Measurements from ENCODE around the gene MICAL2.

The MICAL2 gene

DNA sequence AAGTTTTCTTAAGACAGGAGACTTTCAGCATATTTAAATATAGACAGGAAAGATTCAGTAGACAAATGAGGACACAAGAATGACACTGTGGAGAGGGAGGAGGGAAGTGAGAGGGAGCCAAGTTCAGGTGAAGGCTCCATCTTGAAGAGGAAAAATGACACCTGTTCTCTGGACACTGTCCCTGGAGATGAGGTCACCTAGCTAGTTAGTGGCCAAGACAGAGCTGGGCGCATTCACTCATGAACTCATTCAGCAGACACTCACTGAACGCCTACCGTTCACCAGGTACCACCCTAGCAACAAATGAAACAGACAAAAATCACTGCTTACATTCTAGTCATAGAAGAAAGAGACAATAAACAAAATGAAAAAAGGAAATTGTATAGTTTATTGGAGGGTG, 163.7 kb downstream of the MICAL2 start:
- DNase-seq: no peak

DNA sequence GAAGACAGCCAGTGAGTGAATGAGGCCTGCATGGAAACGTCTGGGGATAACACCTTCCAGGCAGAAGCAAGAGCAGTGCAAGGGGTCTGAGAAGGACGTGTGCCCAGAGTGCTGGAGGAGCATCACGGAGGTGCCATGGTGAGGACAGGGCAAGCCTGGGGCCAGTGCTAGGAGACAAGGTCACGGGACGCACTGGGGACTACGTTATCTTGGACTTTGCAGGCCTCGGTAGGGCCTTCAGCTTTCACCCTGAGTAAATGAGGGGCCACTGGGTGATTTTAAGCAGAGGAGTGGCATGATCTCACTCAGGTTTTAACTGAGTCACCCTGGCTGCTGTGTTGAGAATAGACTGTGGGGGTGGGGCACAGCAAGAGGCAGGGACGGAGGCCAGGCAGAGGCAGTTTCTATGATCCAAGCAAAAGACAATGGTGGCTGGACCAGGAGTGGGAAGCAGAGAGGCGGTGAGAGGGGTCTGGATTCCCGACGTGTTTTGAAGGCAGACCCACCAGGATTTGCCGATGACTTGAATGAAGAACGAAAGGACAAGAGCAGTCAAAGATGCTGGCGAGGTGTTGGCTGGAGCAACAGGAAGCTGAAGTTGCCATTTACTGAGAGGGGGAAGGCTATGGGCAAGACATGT, 164.3 kb downstream of the MICAL2 start:
- DNase-seq: no peak

DNA sequence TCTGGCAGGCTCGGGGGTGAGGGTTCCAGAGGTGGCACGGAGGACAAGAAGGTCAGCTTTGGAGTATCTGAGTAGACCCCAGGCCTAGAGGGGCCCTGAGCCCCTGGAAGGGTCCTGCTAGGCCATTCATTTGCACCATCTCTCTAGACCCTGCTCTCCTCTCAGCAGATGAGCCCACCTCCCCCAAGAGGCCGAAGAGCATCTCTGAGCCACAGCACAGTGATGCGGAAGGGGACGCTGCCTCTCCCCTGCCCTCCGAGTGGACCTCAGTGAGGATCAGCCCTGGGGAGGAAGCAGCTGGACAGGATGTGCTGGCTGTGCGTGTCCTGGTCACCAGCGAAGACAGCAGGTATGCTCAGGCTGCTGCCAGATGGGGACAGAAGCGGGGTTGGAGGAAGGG, 165.4 kb downstream of the MICAL2 start:
- DNase-seq: no peak

DNA sequence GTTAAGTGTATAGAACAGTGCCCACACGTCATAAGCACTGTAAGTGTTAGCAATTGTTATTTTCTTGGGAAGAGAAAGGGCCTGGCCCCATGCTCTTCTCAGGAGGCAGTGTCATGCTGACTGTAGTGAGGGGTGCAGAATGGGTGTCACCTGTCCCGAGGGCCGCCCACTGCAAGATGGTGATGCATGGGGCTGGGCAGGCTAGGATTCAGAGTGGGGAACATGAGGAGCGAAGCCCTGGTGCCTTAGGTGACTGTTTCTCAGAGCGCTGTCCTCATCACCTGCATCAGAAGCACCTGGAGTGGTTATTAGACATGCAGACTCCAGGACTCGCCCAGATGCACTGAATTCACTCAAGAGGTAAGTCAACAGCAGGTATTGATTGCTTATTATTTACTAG, 166.0 kb downstream of the MICAL2 start:
- DNase-seq: no peak

DNA sequence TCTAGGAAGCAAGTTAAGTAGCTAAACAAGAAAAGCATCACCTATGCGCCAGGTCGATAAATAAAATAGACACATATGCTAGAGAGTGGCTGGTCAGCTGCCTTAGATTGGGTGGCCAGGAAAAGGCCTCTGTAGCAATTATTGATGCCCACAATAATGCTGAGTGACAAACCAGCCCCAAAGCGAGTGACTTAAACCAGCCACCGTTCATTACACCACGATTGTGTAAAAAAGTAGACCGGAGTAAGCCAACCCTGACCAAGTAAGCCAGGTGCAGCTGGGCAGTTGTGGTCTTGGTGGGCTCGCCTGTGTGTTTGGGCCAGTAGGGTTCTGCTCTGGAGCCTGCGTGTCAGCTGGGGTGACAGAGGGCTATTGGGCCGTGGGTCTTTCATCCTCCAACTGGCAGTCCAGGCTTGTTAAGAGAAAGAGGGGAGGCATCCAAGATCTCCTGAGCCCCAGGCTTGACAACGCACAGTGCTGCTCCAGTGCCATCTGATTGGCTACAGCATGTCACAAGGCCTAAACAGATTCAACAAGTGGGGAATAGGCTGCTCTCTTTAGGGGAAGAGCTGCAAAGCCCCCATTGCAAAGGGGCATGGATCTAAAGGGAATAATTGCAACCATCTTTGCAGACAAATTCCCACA, 166.6 kb downstream of the MICAL2 start:
- DNase-seq: no peak

DNA sequence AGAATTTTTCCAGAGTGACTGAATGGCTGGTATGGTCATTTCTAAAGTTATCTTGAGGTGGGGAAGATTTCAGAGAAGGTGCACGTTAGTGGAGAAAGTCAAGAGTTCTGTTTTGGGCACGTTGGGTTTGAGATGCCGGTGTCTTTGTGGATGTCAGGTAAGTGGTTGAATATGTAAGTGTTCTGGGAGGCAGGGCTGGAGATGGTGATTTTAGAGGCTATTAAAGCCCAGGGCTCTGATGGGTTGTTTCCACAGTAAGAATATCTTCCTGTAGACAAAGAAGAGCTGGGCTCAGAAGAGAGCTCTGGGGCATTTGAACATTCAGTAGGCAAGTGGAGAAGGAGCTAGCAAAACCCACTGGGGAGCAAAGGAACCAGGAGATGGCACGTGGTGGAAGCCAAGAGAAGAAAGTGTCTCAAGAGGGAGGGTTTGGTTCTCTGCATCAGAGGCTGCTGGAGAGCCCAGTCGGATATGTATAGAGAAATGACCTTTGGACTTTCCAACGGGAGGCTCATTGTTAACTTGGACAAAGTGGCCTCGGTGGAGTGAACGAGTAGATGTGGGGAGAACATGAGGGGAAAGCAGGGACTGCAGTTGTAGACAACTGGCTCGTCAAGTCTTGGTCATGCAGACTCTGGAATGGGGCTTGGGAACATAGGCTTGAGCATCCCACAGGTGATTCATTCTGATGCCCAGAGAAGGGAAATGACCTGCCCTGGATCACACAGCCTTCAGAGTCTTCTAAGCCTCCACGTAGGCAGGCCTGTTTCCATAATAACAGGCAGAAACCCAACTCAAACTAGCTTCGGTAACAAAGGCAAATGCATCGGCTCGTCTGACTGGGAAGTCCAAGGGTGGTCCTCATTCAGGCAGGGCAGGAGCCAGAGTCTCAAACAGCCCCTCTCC, 168.6 kb downstream of the MICAL2 start:
- DNase-seq: no peak

DNA sequence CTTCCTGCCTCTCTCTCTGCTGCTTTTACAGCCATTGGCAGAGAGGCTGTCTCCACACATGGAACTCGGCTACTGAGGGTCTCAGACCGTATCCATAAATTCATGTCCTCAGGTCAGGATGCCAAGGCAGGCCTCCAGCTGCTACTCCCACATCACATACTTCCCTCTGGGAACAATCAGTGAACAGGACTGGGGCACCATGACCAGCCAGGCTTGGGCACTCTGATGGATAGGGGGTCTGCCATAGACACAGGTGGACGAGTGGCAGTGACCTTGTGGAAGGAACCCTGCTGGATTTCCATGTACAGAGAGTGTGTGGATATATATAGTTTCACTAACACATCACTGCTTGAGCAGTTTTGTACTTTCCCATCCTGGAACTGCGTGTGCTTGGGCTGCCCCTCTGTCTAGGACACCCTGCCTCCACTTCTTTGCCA, 169.3 kb downstream of the MICAL2 start:
- DNase-seq: no peak

DNA sequence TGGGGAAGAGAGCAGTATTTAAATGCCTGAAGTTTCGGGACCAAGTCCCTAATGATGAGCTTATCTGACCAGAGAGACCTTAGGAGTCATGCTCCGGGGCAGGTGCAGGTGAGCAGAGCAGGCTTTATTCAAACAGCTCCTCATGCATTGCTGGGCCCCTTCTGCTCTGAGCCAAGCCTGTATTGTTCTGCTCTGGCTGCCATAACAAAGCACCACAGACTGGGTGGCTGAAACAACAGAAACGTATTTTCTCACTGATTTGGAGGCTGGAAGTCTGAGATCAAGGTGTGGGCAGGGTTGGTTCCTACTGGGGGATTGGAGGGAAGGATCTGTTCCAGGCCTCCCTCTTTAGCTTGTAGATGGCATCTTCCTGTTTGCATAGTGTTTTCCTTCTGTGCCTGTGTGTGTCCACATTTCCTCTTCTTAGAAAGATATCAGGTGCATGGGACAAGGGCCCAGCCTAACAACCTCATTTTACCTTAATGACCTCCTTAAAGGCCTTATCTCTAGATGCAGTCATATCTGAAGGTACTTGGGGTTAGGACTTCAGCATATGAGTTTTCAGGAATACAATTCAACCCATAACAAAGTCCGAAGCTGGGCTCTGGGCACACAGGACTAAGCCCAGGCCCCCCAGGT, 169.9 kb downstream of the MICAL2 start:
- DNase-seq: no peak

DNA sequence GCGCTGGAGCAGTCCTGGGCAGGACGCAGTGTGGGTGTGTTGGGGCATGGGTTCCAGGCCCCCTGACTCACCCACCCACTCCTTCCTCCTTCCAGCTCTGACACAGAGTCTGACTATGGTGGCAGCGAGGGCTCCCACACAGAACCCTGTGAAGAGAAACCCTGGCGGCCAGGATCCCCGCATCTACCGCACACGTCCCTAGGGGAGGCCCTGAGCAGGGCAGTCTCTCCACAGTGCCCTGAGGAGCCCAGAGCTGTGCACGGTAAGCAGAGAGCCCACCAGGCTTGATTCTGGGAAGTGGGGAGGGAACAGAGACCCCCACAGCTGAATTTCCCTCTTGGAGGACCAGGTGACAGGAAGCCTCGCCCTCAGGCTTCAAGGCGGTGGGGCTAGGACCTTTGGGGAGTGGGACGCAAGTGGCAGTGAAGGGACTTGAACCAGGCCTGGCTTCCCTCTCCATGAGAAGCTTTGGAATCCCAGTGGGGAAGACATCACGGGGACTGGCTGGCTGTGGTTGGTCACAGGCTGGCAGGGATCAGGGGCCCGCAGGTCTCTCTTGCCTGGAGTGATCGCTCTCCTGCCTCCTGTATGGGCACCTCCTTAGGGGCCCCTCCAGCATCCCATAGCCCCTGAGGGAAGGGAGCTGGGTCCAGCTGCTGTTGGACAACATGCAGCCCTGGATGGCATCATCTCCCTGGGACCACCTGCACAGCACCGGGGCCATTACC, 170.6 kb downstream of the MICAL2 start:
- peak in 2 of 4 experiments; percentile 15 to 20 for DNase-seq

DNA sequence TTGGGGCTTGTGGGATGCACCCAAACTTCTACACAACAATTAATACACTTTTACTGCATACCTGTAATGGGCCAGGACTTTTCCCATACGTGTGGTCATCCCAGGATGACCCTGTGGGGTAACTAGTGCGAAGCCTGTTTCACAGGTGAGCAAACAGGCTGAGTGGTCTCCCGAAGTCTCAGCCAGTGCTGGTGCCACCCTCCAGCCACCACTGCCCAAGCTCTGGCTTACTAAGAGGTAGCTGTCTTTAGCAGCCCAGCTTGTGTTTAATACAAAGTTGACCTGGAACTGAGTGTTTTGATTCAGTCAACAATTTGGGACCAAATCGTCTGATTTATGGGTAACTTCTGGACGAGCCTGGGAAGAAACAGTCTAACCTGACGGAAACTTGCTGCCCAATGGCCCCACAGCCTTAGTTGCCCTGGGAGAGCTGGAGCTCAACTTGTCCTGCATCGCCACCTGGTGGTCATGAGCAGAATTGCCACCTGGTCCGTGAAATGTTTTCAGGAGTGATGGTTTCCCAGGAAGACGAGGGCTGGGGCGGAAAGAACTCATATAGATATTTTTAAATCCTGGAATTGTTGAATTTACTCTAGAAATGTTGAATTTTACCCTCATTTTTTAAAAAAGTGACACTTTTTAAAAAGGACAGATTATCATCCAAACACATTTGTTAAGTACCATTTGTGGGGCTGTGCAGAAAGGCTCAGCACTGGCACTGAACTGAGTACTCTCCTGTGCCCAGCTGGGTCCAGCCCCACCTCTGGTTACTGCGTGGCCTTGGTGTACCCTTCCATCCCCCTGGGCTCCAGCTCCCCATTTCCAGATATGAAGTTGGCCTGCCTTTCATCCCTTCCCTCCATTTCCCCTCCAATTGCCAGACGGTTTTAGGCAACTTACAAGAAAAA, 171.4 kb downstream of the MICAL2 start:
- peak; percentile 79 to 89 (median 85) for DNase-seq

DNA sequence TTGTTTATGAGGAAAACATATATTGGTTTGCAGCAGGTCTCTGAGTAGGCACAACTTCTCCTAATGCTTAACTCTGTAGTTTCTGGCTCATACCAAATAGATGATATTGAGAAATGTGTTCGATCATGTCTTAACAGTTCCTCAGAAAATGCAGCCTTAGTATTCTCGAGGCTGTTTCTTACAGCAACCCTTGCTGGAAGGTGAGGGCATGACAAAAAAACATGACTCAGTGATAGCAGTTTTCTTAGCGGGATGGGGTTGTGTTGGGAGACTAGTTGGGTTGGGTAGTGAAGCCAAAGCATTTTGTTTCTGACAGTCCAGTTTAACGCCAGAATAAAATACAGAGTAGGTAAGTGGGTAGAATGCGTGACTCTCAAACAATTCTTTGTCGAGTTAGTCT, 172.3 kb downstream of the MICAL2 start:
- no peak for DNase-seq

DNA sequence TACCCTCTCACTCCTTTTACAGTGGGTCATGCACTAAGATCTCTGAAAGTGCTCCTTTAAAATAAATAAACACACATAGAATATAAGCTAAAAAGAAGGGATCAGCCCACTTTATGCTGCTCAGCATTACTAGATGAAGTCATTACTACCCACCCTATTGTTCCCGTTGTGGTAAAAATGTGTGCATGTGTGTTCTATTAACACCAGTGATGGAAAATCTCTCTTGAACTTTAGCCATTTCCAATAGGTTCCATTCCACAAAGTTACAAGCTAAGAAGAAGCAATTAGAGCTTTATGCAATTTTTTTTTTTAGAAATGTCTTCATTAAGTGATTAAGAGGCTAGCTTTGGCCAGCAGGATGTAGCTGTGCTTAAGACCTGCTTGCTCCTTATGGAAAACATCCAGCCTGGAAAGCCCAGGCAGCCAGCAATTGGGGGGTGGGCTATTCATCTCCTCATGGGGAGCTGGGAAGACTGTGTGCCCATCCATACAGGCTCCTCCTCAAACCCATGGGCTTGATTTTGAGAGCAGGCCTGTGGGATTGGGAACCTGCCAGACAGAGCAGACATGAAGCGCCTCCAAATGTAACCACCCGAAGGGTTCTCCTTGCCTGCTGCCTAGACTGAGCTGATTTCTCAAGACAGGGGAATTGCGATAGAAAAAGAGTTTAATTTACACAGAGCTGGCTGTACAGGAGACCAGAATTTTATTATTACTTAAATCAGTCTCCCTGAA, 174.1 kb downstream of the MICAL2 start:
- no peak for DNase-seq

DNA sequence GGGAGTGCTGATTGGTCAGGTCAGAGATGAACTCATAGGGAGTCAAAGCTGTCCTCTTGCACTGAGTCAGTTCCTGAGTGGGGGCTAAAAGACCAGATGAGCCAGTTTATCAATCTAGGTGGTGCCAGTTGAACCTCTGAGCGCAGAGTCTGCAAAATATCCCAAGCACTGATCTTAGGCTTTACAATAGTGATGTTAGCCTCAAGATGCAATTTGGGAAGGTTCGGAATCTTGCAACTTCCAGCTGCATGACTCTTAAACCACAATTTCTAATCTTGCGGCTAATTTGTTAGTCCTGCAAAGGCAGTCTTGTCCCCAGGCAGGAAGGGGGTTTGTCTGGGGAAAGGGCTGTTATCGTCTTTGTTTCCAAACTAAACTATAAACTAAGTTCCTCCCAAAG, 174.7 kb downstream of the MICAL2 start:
- peak in 1 of 4 experiments; percentile 18 for DNase-seq

DNA sequence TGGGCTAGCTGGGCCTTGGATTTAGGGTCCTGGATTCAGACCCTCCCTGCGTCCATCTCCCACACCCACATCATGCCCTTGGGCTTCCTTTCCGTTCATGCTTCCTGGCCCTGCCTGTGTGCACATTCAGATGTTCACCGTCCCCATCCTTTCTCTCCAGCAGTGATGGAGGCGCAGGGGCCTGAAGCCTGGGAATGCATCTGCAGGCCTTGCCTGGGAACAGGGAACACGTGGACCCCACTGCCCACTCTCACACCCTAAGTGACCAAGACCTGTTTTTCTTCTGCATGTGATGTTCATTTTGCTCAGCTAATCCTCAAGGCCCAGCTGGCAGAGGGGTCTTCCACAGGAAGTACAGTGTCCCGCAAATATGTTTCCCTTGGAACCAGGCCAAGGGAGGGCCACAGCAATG, 175.4 kb downstream of the MICAL2 start:
- DNase-seq: no peak

DNA sequence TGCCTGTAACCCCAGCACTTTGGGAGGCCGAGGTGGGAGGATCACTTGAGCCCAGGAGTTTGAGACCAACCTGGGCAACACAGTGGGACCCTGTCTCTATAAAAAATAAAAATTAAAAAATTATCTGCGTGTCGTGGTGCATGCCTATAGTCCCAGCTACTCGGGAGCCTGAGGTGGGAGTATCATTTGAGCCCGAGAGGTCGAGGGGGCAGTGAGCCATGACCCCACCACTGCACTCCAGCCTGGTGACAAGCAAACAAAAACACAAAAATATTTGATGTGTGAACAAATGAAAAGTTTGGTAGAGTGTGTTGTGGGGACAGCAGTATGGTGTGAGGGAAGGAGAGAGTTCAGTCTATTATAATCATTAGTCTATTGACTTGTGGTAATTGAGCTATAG, 176.2 kb downstream of the MICAL2 start:
- no peak for DNase-seq

DNA sequence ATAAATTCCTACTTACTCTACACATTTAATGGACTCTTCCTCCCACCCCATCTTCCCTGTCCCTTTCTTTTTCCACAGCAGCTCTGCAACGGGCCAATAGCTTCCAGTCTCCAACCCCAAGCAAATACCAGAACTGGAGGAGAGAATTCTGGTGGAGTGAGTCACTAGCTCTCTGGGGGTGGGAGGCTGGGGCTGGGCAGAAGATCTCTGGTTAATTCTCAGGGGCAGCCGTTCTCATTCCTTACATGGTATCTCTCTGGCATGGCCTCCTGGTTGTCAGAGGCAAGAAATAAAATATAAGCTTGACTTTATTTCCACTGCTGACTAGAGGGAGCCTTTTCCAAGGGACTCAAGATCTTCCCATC, 176.6 kb downstream of the MICAL2 start:
- DNase-seq: peak in 1 of 4 experiments; percentile 21

DNA sequence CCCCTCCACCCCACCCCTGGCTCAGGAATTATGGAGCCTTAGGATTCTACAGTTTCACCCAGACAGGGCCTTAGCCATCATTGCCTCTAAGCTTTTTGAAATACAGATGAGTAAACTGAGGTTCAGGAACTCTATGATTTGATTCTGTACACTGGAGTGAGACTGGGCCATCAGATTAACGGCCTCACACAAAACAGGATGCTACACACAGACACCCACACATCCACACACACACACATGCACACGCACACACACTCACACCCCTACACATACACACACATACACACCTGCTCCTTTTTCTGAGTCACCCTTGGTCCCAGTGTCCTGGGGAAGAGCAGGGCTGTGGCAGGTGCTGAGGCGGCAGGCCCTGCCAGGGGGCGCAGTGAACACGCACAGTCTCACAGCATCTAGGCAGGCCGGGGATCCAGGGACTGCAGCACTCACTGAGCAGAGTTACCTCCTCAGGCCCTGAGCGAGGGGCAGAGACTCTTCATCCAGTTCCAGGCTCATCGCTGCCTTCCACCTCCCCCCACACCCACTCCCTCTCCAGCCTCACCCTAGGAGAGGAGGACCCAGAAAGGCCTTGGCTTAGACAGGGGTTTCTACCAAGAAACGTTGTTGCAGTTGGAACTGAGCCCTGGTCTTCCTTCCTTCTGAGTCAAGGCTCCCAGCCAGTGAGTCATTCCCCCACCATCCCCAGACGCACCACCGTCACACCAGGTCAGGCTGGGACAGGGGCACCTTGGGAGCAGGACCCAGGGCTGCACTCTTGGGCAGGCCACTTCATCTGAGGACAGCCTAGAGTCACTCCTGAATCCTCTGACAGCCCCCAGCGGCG, 177.2 kb downstream of the MICAL2 start:
- peak in 2 of 4 experiments; percentile 21 to 35 for DNase-seq

DNA sequence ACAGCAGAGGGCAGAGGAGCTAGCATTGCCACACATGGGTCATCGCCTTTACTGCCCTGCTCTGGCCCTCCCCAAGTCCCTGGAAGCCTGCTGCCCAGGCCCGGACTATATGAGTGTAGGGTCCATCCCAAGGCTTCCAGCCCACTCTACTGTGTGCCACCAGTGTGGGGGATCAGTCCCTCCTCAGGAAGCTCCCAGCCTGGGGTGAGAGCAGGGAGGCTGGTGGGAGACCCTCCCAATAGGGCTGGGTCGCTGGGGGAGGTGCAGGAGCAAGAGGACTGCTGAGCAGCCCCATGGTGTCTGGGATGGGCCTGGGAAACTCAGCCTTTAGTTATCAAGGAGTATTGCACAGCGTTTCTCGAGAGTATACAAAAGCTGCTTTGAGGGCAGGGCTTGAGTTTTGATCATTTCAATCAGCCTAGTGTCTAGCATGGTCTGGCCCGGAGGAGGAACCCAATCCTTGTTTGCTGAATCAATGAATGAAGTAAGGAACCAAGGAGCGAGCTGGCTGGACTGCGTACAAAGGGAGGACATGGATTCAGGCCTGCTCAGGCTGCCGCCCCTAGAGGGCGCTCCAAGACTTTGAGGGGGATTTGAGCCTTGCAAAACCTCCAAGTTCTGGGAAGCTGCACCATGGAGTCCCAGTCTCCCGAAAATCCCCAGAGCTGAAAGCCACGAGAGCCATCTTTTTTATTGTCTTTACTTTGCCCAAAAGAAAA, 178.0 kb downstream of the MICAL2 start:
- DNase-seq: peak; percentile 73 to 88 (median 80)
